ENCODE results near the gene GNB3. TPM values are rescaled to one million over a fixed set of nuclear protein-coding genes. Genes with fewer than 3 reads are reported as not detected.
A peak's percentile ranks its signal among the peaks of the same experiment; 100 is the strongest.
"Not testable (repeated sequence)": the region's sequence is repeated elsewhere in the genome, so short reads cannot be mapped to it uniquely, and the experiment has no call there.

Gene GNB3
- total and polyA plus RNA-seq, 8 donors: 0.89 to 12.6 (median 1.8) TPM

DNA sequence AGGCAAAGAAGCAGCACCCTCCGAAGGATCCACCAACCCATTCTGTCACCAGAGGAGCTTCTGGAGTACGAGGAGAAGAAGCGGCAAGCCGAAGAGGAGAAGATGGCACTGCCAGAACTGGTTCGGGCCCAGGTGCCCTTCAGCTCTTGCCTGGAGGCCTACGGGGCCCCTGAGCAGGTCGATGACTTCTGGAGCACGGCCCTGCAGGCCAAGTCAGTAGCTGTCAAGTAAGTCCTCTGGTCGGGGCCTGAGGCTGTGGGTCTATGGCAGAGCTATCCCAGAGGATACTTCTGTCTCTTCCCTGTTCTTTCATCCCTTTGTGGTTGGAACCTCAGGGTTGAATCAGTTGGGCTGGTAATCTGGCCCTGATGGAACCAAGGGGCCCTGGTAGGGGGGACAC is 20.7 kb downstream of the GNB3 start:
- H3K36me3 ChIP-seq: peaks cover 3 to 30% (median 23%) of the 10 kb centered on the region in 3 donors
- DNase-seq: peak in 1 of 6 donors; percentile 64
- H3K27me3 ChIP-seq: no peaks in the 10 kb centered on the region
- FAIRE-seq: no peak
- TF ChIP-seq, protein P1, sequence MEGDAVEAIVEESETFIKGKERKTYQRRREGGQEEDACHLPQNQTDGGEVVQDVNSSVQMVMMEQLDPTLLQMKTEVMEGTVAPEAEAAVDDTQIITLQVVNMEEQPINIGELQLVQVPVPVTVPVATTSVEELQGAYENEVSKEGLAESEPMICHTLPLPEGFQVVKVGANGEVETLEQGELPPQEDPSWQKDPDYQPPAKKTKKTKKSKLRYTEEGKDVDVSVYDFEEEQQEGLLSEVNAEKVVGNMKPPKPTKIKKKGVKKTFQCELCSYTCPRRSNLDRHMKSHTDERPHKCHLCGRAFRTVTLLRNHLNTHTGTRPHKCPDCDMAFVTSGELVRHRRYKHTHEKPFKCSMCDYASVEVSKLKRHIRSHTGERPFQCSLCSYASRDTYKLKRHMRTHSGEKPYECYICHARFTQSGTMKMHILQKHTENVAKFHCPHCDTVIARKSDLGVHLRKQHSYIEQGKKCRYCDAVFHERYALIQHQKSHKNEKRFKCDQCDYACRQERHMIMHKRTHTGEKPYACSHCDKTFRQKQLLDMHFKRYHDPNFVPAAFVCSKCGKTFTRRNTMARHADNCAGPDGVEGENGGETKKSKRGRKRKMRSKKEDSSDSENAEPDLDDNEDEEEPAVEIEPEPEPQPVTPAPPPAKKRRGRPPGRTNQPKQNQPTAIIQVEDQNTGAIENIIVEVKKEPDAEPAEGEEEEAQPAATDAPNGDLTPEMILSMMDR (IDR thresholded peaks at IDR 0.05): no peak
- H3K9me3 ChIP-seq: no peaks in the 10 kb centered on the region
- H3K4me3 ChIP-seq: no peak overlapping the region
- no peak overlapping the region for H3K27ac ChIP-seq
- intact Hi-C loops (cut with DNase I): no loop called here
- WGBS, 2 donors: 93% methylated on average over 9 of the region's 9 CpGs
- ATAC-seq: no peak
- no peaks in the 10 kb centered on the region for H3K4me1 ChIP-seq

DNA sequence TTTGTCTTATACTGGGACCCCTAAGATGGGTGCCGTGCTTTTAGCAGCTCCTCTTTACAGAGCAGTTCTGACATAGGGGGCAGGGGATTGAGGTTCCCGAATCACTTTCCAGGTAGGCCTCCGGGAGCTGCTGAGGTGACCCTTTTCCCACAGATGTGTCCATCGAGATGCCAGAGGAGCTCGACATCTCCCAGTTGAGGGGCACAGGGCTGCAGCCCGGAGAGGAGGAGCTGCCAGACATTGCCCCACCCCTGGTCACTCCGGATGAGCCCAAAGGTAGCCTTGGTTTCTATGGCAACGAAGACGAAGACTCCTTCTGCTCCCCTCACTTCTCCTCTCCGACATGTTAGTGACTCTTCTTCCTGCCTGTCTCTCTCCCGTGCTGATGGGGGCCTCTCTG is 22.3 kb downstream of the GNB3 start:
- TF ChIP-seq, protein P1 (IDR thresholded peaks at IDR 0.05): no peak
- Histone ChIP-seq H3K4me1 (peaks cover 0 to 4% (median 0%) of the 10 kb centered on the region in 3 donors), H3K27me3 (no peaks in the 10 kb centered on the region), H3K9me3 (no peaks in the 10 kb centered on the region), H3K27ac (no peak overlapping the region), H3K36me3 (peaks cover 0 to 19% (median 15%) of the 10 kb centered on the region in 3 donors), H3K4me3 (no peak overlapping the region)
- FAIRE-seq (no peak), DNase-seq (peak in 1 of 6 donors; percentile 32), ATAC-seq (no peak)
- 88 to 89% methylated on average over 11 of the region's 11 CpGs for WGBS, 2 donors
- intact Hi-C loops (cut with DNase I): no loop called here

DNA sequence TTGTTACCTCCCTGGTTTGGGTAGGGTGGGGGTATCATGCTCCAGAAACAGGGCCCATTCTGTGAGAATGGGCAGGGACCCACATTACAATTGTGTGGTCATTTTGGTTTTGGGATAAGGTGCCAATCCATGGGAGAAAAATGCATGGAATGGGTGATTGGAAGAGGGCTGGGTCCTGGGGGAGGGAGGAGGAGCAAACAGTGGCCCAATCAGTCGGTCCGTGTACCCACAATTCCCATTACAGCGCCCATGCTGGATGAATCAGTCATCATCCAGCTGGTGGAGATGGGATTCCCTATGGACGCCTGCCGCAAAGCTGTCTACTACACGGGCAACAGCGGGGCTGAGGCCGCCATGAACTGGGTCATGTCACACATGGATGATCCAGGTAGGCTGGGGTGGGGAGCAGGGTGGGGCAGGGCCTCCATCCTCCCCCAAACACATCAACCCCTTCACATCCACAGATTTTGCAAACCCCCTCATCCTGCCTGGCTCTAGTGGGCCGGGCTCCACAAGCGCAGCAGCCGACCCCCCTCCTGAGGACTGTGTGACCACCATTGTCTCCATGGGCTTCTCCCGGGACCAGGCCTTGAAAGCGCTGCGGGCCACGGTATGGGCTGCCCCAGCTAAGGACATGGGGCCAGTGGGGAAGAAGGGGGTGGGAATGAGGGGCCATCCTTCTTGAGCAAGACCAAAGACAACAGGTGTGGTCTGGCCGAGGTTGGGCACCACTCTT is 23.0 kb downstream of the GNB3 start:
- WGBS, 2 donors: 94 to 97% methylated on average over 16 of the region's 16 CpGs

DNA sequence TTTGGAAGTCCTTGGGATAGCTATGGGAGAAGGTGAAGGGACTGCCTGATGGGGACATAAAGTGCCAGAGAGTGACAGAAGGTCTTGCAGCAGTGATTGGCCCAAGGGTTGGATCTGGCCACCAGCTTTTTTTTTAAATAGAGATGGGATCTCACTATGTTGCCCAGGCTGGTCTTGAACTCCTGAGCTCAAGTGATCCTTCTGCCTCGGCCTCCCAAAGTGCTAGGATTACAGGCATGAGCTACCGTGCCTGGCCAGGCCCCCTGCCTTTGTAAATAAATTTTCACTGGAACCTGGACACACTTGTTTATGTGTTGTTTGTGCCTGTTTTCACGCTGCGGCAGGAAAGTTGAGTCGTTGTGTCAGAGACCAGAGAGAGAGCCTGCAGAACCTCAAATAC is 24.6 kb downstream of the GNB3 start:
- H3K27me3 ChIP-seq; ATAC-seq; H3K27ac ChIP-seq; H3K4me3 ChIP-seq; H3K9me3 ChIP-seq; intact Hi-C loops (cut with DNase I); FAIRE-seq: not testable (repeated sequence)
- 93 to 94% methylated on average over 5 of the region's 5 CpGs for WGBS, 2 donors
- Histone ChIP-seq H3K4me1 (peaks cover 0 to 15% (median 14%) of the 10 kb centered on the region in 3 donors), H3K36me3 (peaks cover 0 to 19% (median 0%) of the 10 kb centered on the region in 3 donors)
- DNase-seq: peak in 1 of 6 donors; percentile 17

More for the DNA sequence above, 23.0 kb downstream of the GNB3 start:
- intact Hi-C loops (cut with DNase I): no loop called here
- no peak for ATAC-seq
- DNase-seq: peak in 1 of 6 donors; percentile 70
- H3K9me3 ChIP-seq: no peaks in the 10 kb centered on the region
- H3K4me3 ChIP-seq: no peak overlapping the region
- TF ChIP-seq, protein P1 (IDR thresholded peaks at IDR 0.05): no peak
- no peak for FAIRE-seq
- peaks cover 0 to 14% (median 8%) of the 10 kb centered on the region in 3 donors for H3K36me3 ChIP-seq
- no peaks in the 10 kb centered on the region for H3K27me3 ChIP-seq
- peaks cover 0 to 5% (median 5%) of the 10 kb centered on the region in 3 donors for H3K4me1 ChIP-seq
- no peak overlapping the region for H3K27ac ChIP-seq

DNA sequence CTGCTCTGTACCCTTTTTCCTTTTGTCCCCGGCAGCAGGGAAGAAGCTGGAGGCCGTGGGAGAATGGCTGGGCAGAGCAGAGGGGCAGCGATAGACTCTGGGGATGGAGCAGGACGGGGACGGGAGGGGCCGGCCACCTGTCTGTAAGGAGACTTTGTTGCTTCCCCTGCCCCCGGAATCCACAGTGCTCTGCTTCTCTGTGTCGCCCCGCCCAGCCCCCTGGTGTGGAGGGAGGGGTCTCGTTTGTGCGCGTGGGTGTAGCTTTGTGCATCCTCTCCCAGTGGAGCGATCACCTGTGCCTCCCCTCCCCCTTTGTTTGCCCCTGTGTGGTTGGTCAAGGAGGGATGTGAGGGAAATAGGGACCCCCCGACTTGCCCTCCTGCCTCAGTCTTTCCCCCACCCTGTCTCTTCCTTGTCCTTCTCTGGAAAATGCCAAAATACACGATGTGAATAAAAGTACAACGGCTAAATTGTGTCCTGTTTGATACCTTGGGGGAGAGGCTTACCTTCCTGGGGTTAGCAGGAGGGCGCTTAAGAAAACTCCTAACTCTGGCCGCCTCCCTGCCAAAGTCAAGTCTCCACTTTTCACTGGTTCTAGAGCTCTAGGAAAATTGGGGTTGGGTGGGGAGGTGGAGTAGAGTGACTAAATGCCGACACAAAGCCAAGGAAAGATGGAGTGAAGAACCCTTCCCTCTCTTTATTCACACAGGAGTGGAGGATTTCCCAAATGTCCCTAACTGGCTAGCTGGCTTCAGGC is 25.6 kb downstream of the GNB3 start:
- no peak for ATAC-seq
- no peaks in the 10 kb centered on the region for H3K27me3 ChIP-seq
- 73 to 75% methylated on average over 18 to 19 of the region's 19 CpGs for WGBS, 2 donors
- peak in 2 of 6 donors; percentile 57 to 78 for DNase-seq
- FAIRE-seq: no peak
- intact Hi-C loops (cut with DNase I): no loop called here
- TF ChIP-seq, protein P1 (IDR thresholded peaks at IDR 0.05): no peak
- peak overlapping the region in 2 of 4 donors; percentile 100 for H3K4me3 ChIP-seq
- H3K27ac ChIP-seq: peak overlapping the region in 3 of 4 donors; percentile 90 to 99 (median 95)
- peaks cover 0 to 18% (median 0%) of the 10 kb centered on the region in 3 donors for H3K36me3 ChIP-seq
- H3K4me1 ChIP-seq: peaks cover 0 to 19% (median 14%) of the 10 kb centered on the region in 3 donors
- H3K9me3 ChIP-seq: no peaks in the 10 kb centered on the region

Measured in pancreas (tissue), 10 donors.